Stomach (tissue), 4 donors: Measurements from ENCODE around the gene STN1.

ENCODE experiments used
- CTCF ChIP-seq, 7 experiments: fragments of 450-650 bp in 4 of 7; fragments of 200-600 bp in 3 of 7; sonication (generic) in 3 of 7; IDR thresholded peaks; one replicate each; pipeline ENCODE4 v1.5.1; 2016 to 2019; ENCODE audit warnings: antibody characterized with exemption in 7 of 7, control low read depth in 2 of 7, mild to moderate bottlenecking in 1 of 7
- EP300 ChIP-seq: sonication (generic); formaldehyde crosslinking; IDR thresholded peaks from one replicate; pipeline ENCODE4 v1.6.1; 2017; ENCODE audit warnings: antibody characterized with exemption
- POLR2A ChIP-seq, 4 donors: fragments of 450-650 bp; IDR thresholded peaks; one replicate each; pipeline ENCODE4 v1.6.1; 2016; ENCODE audit warnings: antibody characterized with exemption in 4 of 4, control low read depth in 2 of 4, mild to moderate bottlenecking in 1 of 4, moderate library complexity in 1 of 4
- POLR2AphosphoS5 ChIP-seq, 3 donors: sonication (generic); formaldehyde crosslinking; IDR thresholded peaks; one replicate each; pipeline ENCODE4 v1.6.1; 2016; ENCODE audit warnings: antibody characterized with exemption in 3 of 3

DNA sequence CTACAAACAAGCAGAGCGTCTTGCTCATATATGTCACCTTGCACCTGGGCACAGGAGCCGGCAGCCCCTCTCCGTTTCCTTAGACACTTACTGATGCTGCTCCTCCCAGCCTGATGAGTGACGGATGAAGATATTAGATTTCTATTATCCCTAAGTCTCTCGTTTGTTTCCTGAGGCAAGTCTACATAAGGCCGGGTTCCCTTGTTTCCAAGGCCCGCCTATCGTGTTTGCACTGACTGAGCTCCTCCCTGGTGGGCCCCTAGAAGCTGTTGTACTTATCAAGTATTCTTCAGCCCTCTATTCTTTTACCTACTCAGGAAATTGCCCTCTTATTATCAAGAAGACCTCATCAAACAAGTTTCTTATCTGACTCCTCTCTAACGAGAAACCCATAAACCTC, 81.1 kb downstream of the STN1 start:
- TF ChIP-seq POLR2A (IDR thresholded peaks at IDR 0.05) (no peak), POLR2AphosphoS5 (IDR thresholded peaks at IDR 0.05) (no peak), CTCF (IDR thresholded peaks at IDR 0.05) (no peak), EP300 (no peak)
